PFSK-1 (cell line): Measurements from ENCODE around the gene COL23A1.

Source experiments
- FOXP2 ChIP-seq: optimal IDR thresholded peaks from 2 replicates; pipeline ENCODE3; 2011; ENCODE audit warnings: borderline replicate concordance, control low read depth, inconsistent platforms; ENCODE audit not compliant: insufficient read depth; ENCODE audit errors: extremely low read length, extremely low read depth
- POLR2AphosphoS5 ChIP-seq: IDR thresholded peaks from 2 replicates; pipeline ENCODE4 v1.6.1; 2012; ENCODE audit warnings: low read depth, mild to moderate bottlenecking, control low read depth, low read length, moderate library complexity
- SIN3A ChIP-seq: IDR thresholded peaks from 2 replicates; pipeline ENCODE4 v1.6.1; 2012; ENCODE audit warnings: mild to moderate bottlenecking, low read length, moderate library complexity, borderline replicate concordance; ENCODE audit not compliant: insufficient read depth
- TAF1 ChIP-seq: IDR thresholded peaks from 2 replicates; pipeline ENCODE4 v1.6.1; 2012; ENCODE audit warnings: low read length, control low read depth, borderline replicate concordance; ENCODE audit not compliant: insufficient read depth
- TF ChIP-seq, protein P1 (sequence below), 2 experiments: IDR thresholded peaks; 2 replicates each; pipeline versions ENCODE4 v1.6.1 to v1.8.0; 2011 to 2012; ENCODE audit warnings: low read depth in 2 of 2, low read length in 2 of 2, control low read depth in 1 of 2, inconsistent platforms in 1 of 2, mild to moderate bottlenecking in 1 of 2, moderate library complexity in 1 of 2; ENCODE audit not compliant: insufficient read depth in 1 of 2

DNA sequence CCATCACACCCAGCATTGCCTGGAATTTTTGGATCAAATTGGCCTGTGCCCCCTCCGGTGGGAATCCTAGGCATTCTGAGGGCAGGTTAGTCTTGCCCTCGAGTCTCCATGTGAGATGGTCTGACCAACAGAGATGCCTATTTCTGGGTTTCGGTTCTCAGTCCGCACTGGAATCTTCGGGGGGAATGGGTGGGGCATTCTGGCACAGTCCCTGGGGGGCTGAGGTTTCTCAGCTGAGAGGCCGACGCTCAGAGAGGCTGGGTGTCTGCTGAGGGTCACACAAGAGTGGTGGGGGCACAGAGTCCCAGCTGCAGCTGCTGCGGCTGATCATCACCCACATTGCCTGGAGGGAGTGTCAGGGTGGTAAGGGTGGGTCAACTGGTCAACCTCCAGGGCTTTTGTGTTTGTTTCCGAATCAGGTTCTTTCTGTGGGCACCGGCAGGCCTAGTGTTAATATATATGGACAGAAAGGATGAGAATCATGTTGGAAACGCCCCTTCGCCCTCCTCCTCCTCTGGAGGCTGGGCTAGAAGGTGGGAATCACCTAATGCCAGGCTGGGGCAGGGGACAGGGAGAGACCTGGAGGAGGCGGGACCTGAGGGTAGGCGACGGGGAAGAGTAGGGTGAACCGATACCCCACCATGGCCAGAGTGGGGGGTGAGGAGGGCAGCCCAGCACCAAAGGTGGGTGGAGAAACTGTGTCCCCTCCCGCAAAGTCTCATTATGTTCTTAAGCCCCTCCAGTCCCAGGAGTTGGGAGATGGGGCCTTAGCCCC is 208.1 kb downstream of the COL23A1 start:
- TF ChIP-seq POLR2AphosphoS5 (no peak), TAF1 (no peak), SIN3A (no peak), FOXP2 (no peak)
- TF ChIP-seq, protein P1, sequence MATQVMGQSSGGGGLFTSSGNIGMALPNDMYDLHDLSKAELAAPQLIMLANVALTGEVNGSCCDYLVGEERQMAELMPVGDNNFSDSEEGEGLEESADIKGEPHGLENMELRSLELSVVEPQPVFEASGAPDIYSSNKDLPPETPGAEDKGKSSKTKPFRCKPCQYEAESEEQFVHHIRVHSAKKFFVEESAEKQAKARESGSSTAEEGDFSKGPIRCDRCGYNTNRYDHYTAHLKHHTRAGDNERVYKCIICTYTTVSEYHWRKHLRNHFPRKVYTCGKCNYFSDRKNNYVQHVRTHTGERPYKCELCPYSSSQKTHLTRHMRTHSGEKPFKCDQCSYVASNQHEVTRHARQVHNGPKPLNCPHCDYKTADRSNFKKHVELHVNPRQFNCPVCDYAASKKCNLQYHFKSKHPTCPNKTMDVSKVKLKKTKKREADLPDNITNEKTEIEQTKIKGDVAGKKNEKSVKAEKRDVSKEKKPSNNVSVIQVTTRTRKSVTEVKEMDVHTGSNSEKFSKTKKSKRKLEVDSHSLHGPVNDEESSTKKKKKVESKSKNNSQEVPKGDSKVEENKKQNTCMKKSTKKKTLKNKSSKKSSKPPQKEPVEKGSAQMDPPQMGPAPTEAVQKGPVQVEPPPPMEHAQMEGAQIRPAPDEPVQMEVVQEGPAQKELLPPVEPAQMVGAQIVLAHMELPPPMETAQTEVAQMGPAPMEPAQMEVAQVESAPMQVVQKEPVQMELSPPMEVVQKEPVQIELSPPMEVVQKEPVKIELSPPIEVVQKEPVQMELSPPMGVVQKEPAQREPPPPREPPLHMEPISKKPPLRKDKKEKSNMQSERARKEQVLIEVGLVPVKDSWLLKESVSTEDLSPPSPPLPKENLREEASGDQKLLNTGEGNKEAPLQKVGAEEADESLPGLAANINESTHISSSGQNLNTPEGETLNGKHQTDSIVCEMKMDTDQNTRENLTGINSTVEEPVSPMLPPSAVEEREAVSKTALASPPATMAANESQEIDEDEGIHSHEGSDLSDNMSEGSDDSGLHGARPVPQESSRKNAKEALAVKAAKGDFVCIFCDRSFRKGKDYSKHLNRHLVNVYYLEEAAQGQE (IDR thresholded peaks at IDR 0.05; ENCODE audit: insufficient read depth in 1 of 2, low read depth in 2 of 2, low read length in 2 of 2): no peak
